IPS-18c (cell line): ENCODE results near the gene MAP10.
"Not testable (repeated sequence)": the region's sequence is repeated elsewhere in the genome, so short reads cannot be mapped to it uniquely, and the experiment has no call there.

Experiments used
- H3K4me3 ChIP-seq: 2 replicates; pipeline ENCODE4 v1.7.0; 2013; ENCODE audit warnings: low read depth, mild to moderate bottlenecking, low read length, moderate library complexity; ENCODE audit not compliant: insufficient read depth
- H3K9me3 ChIP-seq: one replicate; pipeline ENCODE4 v1.6.1; 2013; ENCODE audit warnings: mild to moderate bottlenecking, low read length, moderate library complexity; ENCODE audit not compliant: control insufficient read depth, insufficient read depth

MAP10 gene

GRCh38 chr1:232805269-232806185 lies at the start of gene MAP10:
Gene MAP10 (plus strand): TSS chr1:232805416. CDS start chr1:232805450, 34 bp downstream.
- Histone ChIP-seq H3K4me3 (peak within 1 kb of the TSS; percentile 81), H3K9me3 (no peaks in the 10 kb centered on the region)

- Histone ChIP-seq H3K4me3 (no peak overlapping the region), H3K9me3 (no peaks in the 10 kb centered on the region)
These were observed 40.6 kb upstream of the MAP10 start for GRCh38 chr1:232764458-232765251.

- H3K9me3 ChIP-seq, result no peaks in the 10 kb centered on the region
These were observed 39.7 kb upstream of the MAP10 start for GRCh38 chr1:232765542-232765941.

DNA sequence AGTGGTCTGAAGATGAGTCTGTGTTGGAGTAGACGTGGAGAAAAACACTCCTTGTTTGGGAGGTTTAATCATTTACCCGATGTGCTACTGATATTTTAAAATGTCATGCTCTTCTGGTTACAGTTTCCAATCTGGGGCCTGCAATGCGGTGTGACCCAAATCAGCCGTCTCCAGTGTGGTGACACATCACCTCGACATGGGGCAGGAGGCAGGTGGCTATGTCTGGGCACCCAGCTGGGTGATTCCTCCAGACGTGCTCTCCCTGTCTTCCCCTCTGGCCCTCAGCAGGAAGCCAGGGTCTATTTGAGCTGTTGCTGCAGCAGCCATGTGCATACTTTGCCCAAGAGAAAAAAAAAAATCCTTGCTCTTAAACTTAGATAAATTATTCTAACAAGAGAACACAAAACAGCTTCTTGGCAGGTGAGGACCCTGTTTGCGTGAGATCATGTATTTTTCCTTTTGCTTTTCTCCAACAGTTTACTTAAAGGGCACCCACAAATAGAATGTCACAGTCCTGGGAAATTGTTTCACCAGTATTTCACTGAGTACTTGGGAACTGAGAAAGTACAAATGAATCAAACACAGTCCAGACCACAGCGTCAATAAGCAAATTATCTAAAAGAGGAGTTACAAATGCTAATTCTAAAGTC lies 38.9 kb upstream of the MAP10 start:
- Histone ChIP-seq H3K4me3 (no peak overlapping the region), H3K9me3 (no peaks in the 10 kb centered on the region)

More at GRCh38 chr1:232765542-232765941, 39.7 kb upstream of the MAP10 start:
- no peak overlapping the region for H3K4me3 ChIP-seq

DNA sequence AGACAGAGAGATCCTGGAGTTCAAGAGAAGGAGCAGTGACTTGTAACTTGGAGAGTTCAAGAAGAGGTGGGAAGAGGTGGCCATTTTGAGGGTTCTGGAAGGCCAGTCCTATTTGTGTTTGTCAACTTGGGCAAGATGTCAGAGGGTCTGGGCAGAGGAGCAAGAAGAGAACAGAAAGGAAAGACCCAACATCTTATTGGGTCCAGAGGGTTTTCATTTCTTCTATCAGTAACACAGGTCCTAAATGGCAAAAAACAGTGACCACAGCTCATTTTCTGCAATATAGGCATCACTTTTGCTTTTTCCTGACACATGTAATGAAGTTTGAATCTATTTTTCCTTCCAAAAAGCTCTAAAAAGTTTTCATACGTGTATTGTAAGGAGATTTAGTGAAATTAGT lies 38.3 kb upstream of the MAP10 start:
- Histone ChIP-seq H3K4me3 (no peak overlapping the region), H3K9me3 (no peaks in the 10 kb centered on the region)

GRCh38 chr1:232767305-232768074 lies 37.7 kb upstream of the MAP10 start:
- Histone ChIP-seq H3K4me3 (no peak overlapping the region), H3K9me3 (no peaks in the 10 kb centered on the region)

GRCh38 chr1:232768793-232769192 lies 36.4 kb upstream of the MAP10 start:
- Histone ChIP-seq H3K4me3 (no peak overlapping the region), H3K9me3 (no peaks in the 10 kb centered on the region)

- no peak overlapping the region for H3K4me3 ChIP-seq
- no peaks in the 10 kb centered on the region for H3K9me3 ChIP-seq
These were observed 35.5 kb upstream of the MAP10 start for GRCh38 chr1:232769733-232770132.

DNA sequence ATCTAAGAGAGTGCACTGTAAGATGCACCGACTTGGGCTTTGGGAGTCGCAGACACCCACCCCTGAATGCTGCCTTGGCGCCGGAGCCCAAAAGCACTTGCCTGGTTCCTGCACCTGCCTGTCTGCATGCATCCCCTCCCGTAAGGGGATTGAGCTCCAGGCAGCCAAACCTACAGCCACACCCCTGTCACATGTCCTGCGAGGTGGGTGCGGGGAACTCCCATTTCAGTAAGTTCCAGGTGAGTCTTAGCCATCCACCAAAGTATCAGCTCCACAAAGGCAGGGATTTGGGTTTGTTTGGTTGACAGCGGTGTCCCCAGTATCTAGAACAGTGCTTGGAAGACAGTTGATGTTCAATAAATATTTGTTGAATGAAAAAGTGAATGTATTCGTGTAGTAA lies 31.5 kb upstream of the MAP10 start:
- Histone ChIP-seq H3K4me3 (no peak overlapping the region), H3K9me3 (no peaks in the 10 kb centered on the region)

- Histone ChIP-seq H3K4me3 (no peak overlapping the region), H3K9me3 (no peaks in the 10 kb centered on the region)
These were observed 28.6 kb upstream of the MAP10 start for GRCh38 chr1:232776526-232777106.

GRCh38 chr1:232780354-232780753 lies 24.9 kb upstream of the MAP10 start:
- no peak overlapping the region for H3K4me3 ChIP-seq
- H3K9me3 ChIP-seq, result no peaks in the 10 kb centered on the region

GRCh38 chr1:232784794-232785193 lies 20.4 kb upstream of the MAP10 start:
- no peak overlapping the region for H3K4me3 ChIP-seq

GRCh38 chr1:232785630-232786029 lies 19.6 kb upstream of the MAP10 start:
- not testable (repeated sequence) for H3K4me3 ChIP-seq, H3K9me3 ChIP-seq

More at GRCh38 chr1:232784794-232785193, 20.4 kb upstream of the MAP10 start:
- H3K9me3 ChIP-seq, result no peaks in the 10 kb centered on the region

DNA sequence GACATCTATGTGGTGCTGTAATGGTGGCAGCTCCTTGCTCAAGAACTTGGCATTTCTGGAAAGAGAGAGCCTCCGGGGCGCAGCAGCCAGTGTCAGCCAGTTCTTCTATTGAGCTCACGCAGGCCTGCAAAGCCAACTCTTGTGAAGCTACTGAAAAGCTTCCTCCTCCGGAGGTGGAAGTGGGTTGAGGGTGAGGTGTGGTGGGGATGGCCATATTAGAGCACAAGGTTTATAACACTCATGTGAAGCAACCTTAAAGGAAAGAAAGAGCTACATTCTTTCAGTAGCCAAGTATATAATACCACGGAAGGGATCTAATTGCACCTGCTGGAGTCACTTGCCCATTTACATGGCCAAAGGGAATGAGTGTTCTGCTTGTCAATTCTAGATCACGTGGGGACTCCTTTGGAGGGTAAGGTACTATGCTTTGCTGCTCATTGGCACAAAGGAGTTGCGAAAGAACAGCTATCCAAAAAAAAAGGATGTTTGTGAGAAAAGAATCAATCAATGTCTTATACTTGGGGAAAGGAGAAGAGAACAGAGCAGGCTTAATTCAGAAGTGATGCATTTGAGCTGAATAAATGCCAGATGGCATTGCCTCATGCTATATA lies 18.3 kb upstream of the MAP10 start:
- Histone ChIP-seq H3K4me3 (no peak overlapping the region), H3K9me3 (no peaks in the 10 kb centered on the region)

DNA sequence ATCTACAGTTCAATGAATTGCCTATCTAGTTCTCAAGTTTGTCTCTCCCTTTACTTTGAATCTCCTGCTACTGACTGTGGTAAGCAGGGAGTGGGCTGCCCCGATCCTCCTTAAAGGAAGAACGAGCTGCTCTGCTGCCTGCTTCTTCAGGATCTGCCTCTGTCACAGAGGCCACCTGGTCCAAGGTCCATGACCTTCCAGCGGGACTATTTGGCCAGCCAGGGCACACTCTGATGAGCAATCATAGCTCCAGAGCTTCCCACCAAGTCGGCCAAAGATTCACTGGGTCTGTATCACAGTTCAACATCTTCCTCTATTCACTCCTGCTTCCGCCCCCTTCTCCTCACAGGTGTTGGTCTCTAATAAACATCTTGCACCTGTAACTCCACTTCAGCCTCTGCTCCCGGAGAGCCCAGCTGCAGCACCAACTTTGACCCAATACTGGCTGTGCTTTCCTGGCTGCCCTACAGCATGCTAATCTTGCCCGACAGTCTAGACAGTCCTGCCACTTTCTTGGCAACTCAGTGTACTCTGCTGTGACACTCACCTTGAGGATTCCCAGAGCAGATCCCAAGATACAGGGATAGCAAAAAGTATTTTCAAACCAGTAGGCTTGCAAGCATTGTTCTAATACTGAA lies 16.9 kb upstream of the MAP10 start:
- Histone ChIP-seq H3K9me3 (no peaks in the 10 kb centered on the region), H3K4me3 (no peak overlapping the region)

DNA sequence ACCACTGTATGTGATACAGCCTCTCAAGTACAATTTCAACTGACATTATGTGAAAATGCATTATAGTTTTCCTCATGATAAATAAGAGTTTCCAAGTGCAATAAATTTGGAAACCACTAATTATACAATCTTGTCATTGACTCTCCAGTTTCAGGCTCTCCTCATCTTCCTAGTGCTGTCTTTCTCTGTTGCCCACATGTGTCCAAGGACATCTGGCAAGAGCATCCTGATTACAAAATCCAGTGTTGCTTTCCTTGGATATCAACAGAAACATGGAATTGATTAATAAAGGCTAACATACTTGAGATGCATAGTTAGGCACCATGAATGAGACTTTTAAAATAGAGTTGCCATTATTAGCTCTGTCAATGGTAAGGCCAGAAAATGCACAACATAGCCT lies 15.6 kb upstream of the MAP10 start:
- Histone ChIP-seq H3K4me3 (no peak overlapping the region), H3K9me3 (no peaks in the 10 kb centered on the region)
